H1 (cell line): Measurements from ENCODE around the gene MSI2. TPM values are rescaled to one million over a fixed set of nuclear protein-coding genes. Genes with fewer than 3 reads are reported as not detected.

Experiments
- CHD1 ChIP-seq: IDR thresholded peaks from 2 replicates; pipeline ENCODE4 v1.6.1; 2012; ENCODE audit warnings: low read depth, low read length, improper control_type of control experiment
- polyA plus RNA-seq, 7 experiments: library from polyadenylated mRNA; depleted of rRNA in 3 of 7; stranded (reverse) in 5 of 7; unstranded in 2 of 7; fragments of >200 nt in 5 of 7; fragments of 200-250 nt in 2 of 7; gene quantifications; 1 replicate in 5 of 7; 2 replicates in 1 of 7; 4 replicates in 1 of 7; pipeline versions ENCODE4 v1.2.1 to v1.2.3, GENCODE V29; 2011 to 2013; ENCODE audit warnings: missing spikeins in 2 of 7, mixed read lengths in 2 of 7
- total RNA-seq: library from RNA; stranded (reverse); fragmentation: NEBNext Ultra II Directional; extraction: Animal tissue kit (Norgen Biotek cat#: 25700); gene quantifications from 2 replicates; pipeline ENCODE4 v1.2.1, GENCODE V29; 2021

The MSI2 gene
- total and polyA plus RNA-seq, 2 of the 8 experiments (the other 6 are each of a cell fraction or from before 2014, with no cell fraction given), result 36.7 to 80.6 TPM

DNA sequence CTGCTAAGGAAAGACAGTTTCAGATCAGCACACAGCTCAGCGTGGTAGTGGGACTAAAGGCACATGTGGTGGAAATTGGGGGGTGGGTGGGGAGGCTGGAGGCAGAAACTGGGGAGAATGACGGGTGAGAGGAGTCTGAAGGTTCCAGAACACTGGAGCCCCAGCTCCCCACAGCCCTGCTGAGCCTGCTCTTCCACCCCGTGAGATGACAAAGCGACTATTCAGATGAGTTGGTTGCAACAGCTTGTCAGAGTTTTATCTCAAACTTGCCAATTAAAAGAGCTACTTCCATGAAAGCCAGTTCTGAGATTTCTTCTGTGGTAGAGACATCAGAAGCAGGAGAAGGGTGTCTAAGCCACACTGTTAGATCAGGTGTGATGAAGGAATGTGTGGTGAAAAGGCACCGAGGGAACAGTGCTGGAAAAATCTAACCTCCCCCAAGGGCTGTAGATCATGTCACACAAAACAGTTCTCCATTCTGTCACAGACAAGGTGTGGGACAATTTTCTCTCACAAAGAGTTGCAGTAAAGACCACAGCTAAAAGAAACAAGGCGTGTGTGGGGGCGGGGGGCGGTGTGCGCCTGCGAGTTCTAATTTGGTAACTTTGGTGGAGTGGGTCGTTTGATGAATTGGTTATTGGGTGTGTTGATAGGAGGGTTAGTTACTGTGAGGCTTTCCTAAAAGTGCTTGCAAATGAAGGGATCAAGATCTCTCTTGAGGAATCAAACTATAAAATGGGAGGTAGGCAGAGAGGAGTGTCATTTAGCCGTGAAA lies 449.8 kb downstream of the MSI2 start (continued):
- no peak for TF ChIP-seq CHD1
